Measurements from ENCODE around the gene GALNT11.
"Not testable (repeated sequence)": the region's sequence is repeated elsewhere in the genome, so short reads cannot be mapped to it uniquely, and the experiment has no call there.

Gene GALNT11

DNA sequence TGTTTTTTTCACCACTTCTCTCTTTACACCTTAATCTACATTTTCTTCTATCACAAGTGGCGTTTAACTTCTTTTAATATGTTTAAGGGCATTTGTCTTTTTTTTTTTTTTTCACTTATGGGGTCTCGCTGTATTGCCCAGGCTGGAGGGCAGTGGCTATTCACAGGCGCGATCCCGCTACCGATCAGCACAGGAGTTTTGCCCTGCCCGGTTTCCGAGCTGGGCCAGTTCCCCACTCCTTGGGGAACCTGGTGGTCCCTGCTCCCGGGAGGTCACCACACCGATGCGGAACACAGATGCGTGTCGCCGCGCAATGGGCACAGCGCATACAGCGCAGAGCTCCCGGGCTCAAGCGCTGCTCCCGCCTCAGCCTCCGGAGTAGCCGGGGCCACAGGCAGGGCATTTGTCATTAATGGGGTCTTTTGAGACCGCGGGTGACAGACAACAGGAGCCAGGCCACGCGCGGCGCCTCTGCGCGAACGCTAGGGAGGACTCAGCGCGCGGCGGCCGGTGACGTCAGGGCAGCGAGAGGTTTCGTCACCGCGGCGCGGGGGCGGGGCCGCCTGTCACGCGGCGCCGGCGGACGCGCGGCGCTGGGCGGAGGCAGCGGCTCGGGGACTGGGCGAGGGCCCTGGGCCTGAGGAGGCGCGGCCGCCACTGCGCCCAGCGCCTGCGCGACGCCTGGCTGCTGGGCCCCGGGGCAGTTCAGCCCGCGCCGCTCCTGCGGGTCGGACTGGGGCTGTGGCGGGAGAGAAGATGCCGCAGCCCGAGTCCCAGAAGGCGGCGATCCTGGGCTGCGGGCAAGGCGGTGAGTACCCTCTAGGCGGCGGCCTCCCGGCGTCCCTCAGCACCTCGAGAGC lies at the start of gene GALNT11:
Gene GALNT11, plus strand, starts transcription at position 598 of the 860 bp plus-strand sequence. CDS start 68,554 bp downstream, outside the sequence.
- in situ Hi-C loops (cut with MboI; ENCODE audit: low sequenced_read_pairs): no loop called here

DNA sequence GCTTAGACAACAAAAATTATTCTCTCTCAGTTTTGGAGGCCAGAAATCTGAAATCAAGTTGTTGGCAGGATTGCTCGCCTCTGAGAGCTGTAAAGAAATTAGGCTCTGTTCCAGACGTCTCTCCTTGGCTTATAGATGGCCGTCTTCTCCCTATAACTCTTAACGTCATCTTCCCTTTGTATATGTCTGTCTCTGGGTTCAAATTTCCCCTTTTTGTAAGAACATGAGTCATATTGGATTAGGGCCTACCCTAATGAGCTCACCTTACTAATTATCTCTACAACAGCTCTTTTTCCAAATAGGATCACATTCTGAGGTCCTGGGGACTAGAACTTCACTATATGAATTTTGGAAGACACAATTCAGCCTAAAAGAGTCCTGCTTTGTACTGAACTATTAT lies 46.9 kb upstream of the GALNT11 start:
- in situ Hi-C loops (cut with MboI; ENCODE audit: low sequenced_read_pairs): no loop called here

DNA sequence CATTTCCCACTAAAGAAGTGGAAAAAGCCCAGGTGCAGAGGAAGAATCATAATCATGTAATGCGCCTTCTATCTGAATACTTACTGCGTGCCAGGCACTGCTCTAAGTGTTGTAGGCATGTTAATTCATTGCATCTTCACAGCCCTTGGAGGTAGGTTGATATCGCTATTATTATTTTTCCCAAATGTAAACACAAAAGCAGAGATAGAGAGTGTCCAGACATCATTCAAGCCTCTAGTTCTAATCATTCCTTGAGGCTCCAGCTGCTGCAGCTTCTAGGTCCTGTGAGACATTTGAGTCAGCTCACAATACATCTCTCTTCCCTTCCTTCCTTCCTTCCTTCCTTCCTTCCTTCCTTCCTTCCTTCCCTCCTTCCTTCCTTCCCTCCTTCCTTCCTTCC lies 44.3 kb upstream of the GALNT11 start:
- in situ Hi-C loops (cut with MboI; ENCODE audit: low sequenced_read_pairs): no loop called here

- in situ Hi-C loops (cut with MboI; ENCODE audit: low sequenced_read_pairs): no loop called here
These were observed 42.7 kb upstream of the GALNT11 start for GRCh38 chr7:151982806-151983205.

DNA sequence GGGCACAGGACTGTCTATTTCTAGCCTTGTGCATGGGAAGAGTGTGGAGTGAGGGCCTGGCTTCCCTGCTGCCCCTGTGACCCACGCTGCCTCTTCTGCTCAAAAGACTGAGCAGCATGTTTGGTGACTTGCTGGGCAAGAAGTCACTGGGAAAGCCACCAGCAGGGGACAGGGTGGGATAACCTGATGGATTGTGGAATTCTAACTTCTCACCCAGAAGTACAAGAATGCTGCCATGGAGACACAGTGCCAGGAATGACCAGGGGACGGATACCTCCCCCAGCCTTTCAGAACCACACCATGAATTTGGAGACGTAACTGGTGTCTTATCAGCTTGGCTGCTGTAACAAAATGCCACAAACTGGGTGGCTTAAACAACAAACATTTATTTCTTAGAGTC lies 40.9 kb upstream of the GALNT11 start:
- in situ Hi-C loops (cut with MboI; ENCODE audit: low sequenced_read_pairs): no loop called here

GRCh38 chr7:151987748-151988529 lies 37.5 kb upstream of the GALNT11 start:
- in situ Hi-C loops (cut with MboI; ENCODE audit: low sequenced_read_pairs): no loop called here

GRCh38 chr7:151992375-151992774 lies 33.1 kb upstream of the GALNT11 start:
- in situ Hi-C loops (cut with MboI; ENCODE audit: low sequenced_read_pairs): no loop called here

GRCh38 chr7:151993977-151994676 lies 31.3 kb upstream of the GALNT11 start:
- in situ Hi-C loops (cut with MboI; ENCODE audit: low sequenced_read_pairs): no loop called here

GRCh38 chr7:151999424-152000090 lies 25.9 kb upstream of the GALNT11 start:
- in situ Hi-C loops (cut with MboI; ENCODE audit: low sequenced_read_pairs): no loop called here

DNA sequence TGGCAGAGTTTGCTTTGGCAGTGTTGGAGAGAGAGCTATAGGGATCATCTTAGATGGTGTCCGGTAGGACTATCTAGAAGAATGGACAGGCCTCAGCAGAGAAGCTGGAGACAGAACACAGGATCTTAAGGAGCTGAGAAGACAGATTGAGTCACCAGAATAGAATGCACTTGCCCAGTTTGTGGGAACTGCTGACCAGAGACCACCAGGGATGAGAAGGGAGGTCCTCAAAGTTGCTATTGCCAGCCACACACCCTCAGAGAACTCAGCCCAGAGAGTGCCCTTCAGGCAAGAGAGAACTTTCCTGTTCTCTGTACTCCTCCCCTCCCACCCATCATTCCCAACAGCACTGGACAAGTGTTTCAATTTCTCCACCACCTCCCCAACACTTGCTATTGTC lies 25.3 kb upstream of the GALNT11 start:
- in situ Hi-C loops (cut with MboI; ENCODE audit: low sequenced_read_pairs): no loop called here

DNA sequence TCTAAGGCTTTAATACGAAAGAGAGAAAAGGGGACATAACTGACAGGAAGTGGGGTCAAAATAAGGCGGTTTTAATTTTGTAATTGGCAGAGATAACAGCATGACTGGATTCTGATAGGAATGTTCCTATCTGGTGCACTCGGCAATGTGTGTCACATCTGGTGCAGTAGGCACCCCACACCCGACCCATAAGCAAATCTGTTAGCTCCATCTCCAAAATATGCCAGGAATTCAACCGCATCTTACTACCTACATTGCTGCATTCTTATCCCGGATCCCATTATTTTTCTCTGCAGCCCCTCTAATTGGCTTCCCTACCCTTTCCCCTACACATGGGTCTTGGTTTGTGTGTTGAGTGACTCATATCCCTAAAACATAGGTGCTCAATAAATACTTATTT lies 19.1 kb upstream of the GALNT11 start:
- in situ Hi-C loops (cut with MboI; ENCODE audit: low sequenced_read_pairs): no loop called here

DNA sequence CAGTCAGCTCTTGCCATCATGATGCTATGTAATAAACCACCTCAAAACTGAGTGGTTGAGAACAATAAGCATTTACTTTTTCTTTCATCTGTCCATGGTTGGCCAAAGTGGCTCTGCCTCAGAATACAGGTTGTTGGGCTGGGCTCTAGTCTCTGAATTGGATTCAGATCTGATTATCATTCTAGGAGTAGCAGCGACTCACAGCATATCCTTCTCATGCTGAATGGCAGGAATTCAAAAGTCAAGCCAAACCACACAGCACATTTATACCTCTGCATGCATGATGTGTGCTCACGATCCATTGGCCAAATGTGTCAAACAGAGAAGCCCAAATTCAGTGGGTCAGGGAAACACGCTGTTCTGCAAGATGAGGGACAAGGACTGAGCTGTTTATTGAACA lies 13.6 kb upstream of the GALNT11 start:
- in situ Hi-C loops (cut with MboI; ENCODE audit: low sequenced_read_pairs): no loop called here

- in situ Hi-C loops (cut with MboI; ENCODE audit: low sequenced_read_pairs): no loop called here
These were observed 12.2 kb upstream of the GALNT11 start for GRCh38 chr7:152013230-152013629.

DNA sequence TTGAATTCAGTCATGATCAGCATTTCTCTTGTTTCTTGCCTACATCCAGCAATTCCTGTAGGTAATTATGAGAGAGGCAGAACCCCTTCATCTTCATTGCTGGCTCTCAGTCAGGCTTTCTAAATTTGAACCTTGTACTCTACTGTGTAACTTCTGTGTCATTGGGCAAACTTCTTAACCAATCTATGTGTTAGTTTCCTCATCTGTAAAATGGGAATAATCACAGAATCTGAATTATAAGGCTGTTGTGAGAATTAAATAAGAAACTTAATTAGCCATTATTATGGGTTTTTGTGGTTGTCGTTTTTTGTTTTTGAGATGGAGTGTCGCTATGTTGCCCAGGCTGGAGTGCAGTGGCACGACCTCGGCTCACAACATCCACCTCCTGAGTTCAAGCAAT lies 11.5 kb upstream of the GALNT11 start:
- in situ Hi-C loops (cut with MboI; ENCODE audit: low sequenced_read_pairs): no loop called here

DNA sequence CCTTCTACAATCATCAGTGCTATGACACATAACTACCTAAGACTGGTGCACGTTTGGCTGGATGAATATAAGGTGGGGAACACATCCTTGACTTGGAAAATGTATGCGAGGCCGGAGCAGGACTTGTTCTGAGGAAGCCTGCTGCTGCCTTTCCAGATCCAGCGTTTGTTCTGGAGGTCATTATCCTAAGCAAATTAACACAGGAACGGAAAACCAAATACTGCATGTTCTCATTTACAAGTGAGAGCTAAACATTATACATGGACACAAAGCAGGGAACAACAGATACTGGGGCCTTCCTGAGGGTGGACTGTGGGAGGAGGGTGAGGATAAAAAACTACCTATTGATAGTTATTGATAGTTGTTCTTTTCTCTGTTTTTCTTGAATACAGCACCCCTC lies 10.8 kb upstream of the GALNT11 start:
- in situ Hi-C loops (cut with MboI; ENCODE audit: low sequenced_read_pairs): no loop called here

GRCh38 chr7:152015600-152015999 lies 9.9 kb upstream of the GALNT11 start:
- in situ Hi-C loops (cut with MboI; ENCODE audit: low sequenced_read_pairs): no loop called here

DNA sequence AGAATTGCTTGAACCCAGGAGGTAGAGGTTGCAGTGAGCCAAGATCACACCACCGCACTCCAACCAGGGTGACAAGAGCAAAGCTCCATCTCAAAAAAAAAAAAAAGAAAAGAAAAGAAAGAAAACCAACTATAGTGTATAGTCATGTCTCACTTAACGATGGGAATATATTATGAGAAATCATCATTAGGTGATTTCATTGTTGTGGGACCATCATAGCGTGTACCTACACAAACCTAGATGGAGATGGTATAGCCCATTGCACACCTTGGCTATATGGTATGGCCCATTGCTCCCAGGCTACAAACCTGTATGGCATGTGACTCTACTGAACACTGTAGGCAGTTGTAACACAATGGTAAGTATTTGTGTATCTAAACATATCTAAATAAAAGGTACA lies 8.5 kb upstream of the GALNT11 start:
- in situ Hi-C loops (cut with MboI; ENCODE audit: low sequenced_read_pairs): no loop called here

DNA sequence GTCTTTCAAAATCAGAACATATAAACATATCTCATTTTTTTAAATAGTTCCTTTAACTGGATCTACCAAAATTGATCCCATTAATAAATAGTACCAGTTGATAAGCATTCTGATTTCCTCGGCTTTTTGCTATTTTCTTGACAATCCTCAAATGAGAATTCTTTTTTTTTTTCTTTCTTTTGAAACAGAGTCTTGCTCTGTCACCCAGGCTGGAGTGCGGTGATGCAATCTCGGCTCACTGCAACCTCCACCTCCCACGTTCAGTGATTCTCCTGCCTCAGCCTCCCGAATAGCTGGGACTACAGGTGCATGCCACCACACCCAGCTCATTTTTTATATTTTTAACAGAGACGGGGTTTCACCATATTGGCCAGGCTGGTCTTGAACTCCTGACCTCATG lies 7.8 kb upstream of the GALNT11 start:
- in situ Hi-C loops (cut with MboI; ENCODE audit: low sequenced_read_pairs): not testable (repeated sequence)

GRCh38 chr7:152021740-152022139 lies 3.7 kb upstream of the GALNT11 start:
- in situ Hi-C loops (cut with MboI; ENCODE audit: low sequenced_read_pairs): not testable (repeated sequence)

DNA sequence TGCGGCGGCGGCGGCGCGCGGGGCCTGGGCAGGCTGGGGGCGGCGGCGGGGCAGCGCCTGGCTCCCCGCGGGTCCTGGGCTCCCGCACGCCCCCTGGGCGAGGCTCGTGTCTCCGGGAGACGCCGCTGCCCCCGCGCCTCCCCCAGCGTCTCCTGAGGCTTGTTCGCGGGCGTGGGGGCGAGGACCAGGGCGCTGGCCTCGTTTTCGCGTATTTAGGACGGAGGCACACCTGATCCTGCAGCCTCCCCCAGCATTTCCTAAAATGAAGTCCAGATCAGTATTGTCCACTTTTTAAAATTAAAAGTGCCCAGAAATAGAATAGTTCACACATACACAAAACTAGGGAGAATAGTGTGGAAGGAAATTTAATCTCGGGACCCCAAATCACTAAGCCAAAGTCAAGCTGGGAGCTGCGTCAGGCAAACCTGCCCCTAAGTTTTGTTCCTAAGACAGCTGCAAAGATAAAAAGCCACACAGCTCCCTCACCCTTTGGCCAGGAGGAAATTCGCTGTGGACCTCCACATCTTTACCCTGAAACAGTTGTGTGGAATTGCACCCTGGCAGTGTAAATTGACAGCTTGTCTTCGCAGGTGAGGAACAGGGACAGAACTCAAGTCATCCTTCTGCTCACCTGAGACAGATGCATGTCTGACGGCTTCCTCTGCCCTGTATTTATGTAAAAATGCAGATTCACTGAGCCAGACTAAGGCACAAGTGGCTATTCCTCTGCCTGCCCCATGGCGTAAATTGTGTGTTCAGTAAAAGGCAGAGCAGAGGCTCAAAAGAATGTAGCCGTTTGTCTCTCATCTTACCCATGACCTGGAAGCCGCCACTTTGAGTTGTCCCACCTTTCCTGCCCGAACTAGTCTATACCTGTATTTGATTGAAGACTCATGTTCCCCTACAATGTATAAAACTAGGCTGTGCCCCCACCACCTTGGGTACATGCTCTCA lies 740 bp downstream of the GALNT11 start:
- in situ Hi-C loops (cut with MboI; ENCODE audit: low sequenced_read_pairs): no loop called here

All from HL-60/S4 treated with phorbol 12-myristate 13-acetate at 8.2 ng/mL for 4 days and 3 days (cell line).